DOHH2 (cell line): ENCODE measurements around the gene FBXW9.

Source experiments
- CTCF ChIP-seq: fragments of 200-600 bp; sonication (generic); IDR thresholded peaks from one replicate; pipeline ENCODE4 v1.5.1; 2014; ENCODE audit warnings: antibody characterized with exemption, mild to moderate bottlenecking, low read depth, low read length; ENCODE audit not compliant: poor library complexity, severe bottlenecking
- EZH2phosphoT487 ChIP-seq: fragments of 200-600 bp; sonication (generic); IDR thresholded peaks from 2 replicates; pipeline ENCODE4 v1.6.1; 2017; ENCODE audit warnings: borderline replicate concordance, mild to moderate bottlenecking, antibody characterized with exemption, low read length, moderate library complexity, mixed read lengths

GRCh38 chr19:12666265-12667048 is 30.0 kb downstream of the FBXW9 start, which contains the start of the genes MAN2B1 and WDR83:
- TF ChIP-seq CTCF (no peak), EZH2phosphoT487 (no peak)
